Tibial nerve (tissue), 4 donors: ENCODE data around the gene ATP8A2. TPM values are rescaled to one million over a fixed set of nuclear protein-coding genes. Genes with fewer than 3 reads are reported as not detected.

Source experiments
- DNase-seq, 2 donors: peaks; one replicate each; pipeline ENCODE4 v3.0.0-alpha.2; 2019; ENCODE audit warnings: low spot score in 2 of 2
- H3K27ac ChIP-seq, 4 donors: fragments of 200-600 bp; sonication (generic) in 3 of 4; one replicate each; pipeline ENCODE4 v1.5.1; 2017 to 2019; ENCODE audit warnings: mild to moderate bottlenecking in 1 of 4
- H3K27me3 ChIP-seq, 2 donors: fragments of 200-600 bp; sonication (generic) in 1 of 2; one replicate each; pipeline versions ENCODE4 v1.5.1 to v1.6.0; 2017 to 2019
- H3K36me3 ChIP-seq, 3 donors: fragments of 200-600 bp; sonication (generic); one replicate each; pipeline ENCODE4 v1.5.1; 2018 to 2019
- H3K4me1 ChIP-seq, 4 donors: fragments of 200-600 bp; sonication (generic) in 3 of 4; one replicate each; pipeline ENCODE4 v1.5.1; 2017 to 2019
- H3K4me3 ChIP-seq, 4 donors: fragments of 200-600 bp; sonication (generic) in 3 of 4; one replicate each; pipeline ENCODE4 v1.5.1; 2017 to 2019; ENCODE audit warnings: mild to moderate bottlenecking in 1 of 4, moderate library complexity in 1 of 4
- H3K9me3 ChIP-seq, 4 donors: fragments of 200-600 bp; sonication (generic) in 3 of 4; one replicate each; pipeline ENCODE4 v1.5.1; 2017 to 2019
- CTCF ChIP-seq, 5 experiments: fragments of 200-600 bp in 3 of 5; fragments of 450-650 bp in 2 of 5; sonication (generic) in 3 of 5; IDR thresholded peaks; one replicate each; pipeline ENCODE4 v1.5.1; 2016 to 2019; ENCODE audit warnings: antibody characterized with exemption in 5 of 5, mild to moderate bottlenecking in 3 of 5, moderate library complexity in 2 of 5
- EP300 ChIP-seq, 2 donors: sonication (generic); formaldehyde crosslinking; IDR thresholded peaks; one replicate each; pipeline ENCODE4 v1.6.1; 2017; ENCODE audit warnings: antibody characterized with exemption in 2 of 2, mild to moderate bottlenecking in 1 of 2
- POLR2A ChIP-seq, 2 donors: fragments of 450-650 bp; IDR thresholded peaks; one replicate each; pipeline ENCODE4 v1.6.1; 2017; ENCODE audit warnings: antibody characterized with exemption in 2 of 2, mild to moderate bottlenecking in 2 of 2, moderate library complexity in 2 of 2
- WGBS, 2 donors: methylation state at CpG; one replicate each; pipeline ENCODE4 v1.1.5; 2018; 5-methylcytosine and 5-hydroxymethylcytosine counted together
- total RNA-seq, 4 donors: library from RNA; depleted of rRNA; stranded (reverse); fragments of >200 nt; gene quantifications; one replicate each; pipeline ENCODE4 v1.1.0, GENCODE V29; 2016

The ATP8A2 gene
- total RNA-seq, 4 donors from 2014 or later, result 0.30 to 1.7 (median 0.61) TPM

- 78 to 92% methylated on average over 1 of the region's 1 CpG for WGBS, 2 donors
- Histone ChIP-seq H3K4me3 (no peak overlapping the region), H3K36me3 (no peaks in the 10 kb centered on the region), H3K4me1 (no peaks in the 10 kb centered on the region), H3K27me3 (no peaks in the 10 kb centered on the region), H3K27ac (no peak overlapping the region), H3K9me3 (peaks cover 0 to 5% (median 0%) of the 10 kb centered on the region in 4 donors)
- no peak for DNase-seq
- no peak for TF ChIP-seq EP300 (IDR thresholded peaks at IDR 0.05)
- no peak for TF ChIP-seq POLR2A (IDR thresholded peaks at IDR 0.05)
- no peak for TF ChIP-seq CTCF (IDR thresholded peaks at IDR 0.05)
These were observed 587.2 kb downstream of the ATP8A2 start for GRCh38 chr13:25958986-25959385.

- 91% methylated on average over 7 of the region's 7 CpGs for WGBS, 2 donors
These were observed 589.5 kb downstream of the ATP8A2 start for GRCh38 chr13:25961294-25961693.

GRCh38 chr13:25963674-25964073, 591.9 kb downstream of the ATP8A2 start:
- Histone ChIP-seq H3K9me3 (no peaks in the 10 kb centered on the region), H3K27me3 (no peaks in the 10 kb centered on the region), H3K4me1 (no peaks in the 10 kb centered on the region), H3K36me3 (no peaks in the 10 kb centered on the region), H3K27ac (no peak overlapping the region), H3K4me3 (no peak overlapping the region)
- no peak for DNase-seq
- TF ChIP-seq EP300 (IDR thresholded peaks at IDR 0.05) (no peak), POLR2A (IDR thresholded peaks at IDR 0.05) (no peak), CTCF (IDR thresholded peaks at IDR 0.05) (no peak)
- WGBS, 2 donors, result 22 to 37% methylated on average over 4 of the region's 4 CpGs

More at GRCh38 chr13:25961294-25961693, 589.5 kb downstream of the ATP8A2 start:
- Histone ChIP-seq H3K36me3 (no peaks in the 10 kb centered on the region), H3K4me1 (no peaks in the 10 kb centered on the region), H3K4me3 (no peak overlapping the region), H3K27me3 (no peaks in the 10 kb centered on the region), H3K27ac (no peak overlapping the region), H3K9me3 (peaks cover 0 to 5% (median 0%) of the 10 kb centered on the region in 4 donors)
- no peak for DNase-seq
- TF ChIP-seq POLR2A (IDR thresholded peaks at IDR 0.05) (no peak), CTCF (IDR thresholded peaks at IDR 0.05) (no peak), EP300 (IDR thresholded peaks at IDR 0.05) (no peak)

- DNase-seq, result no peak
- Histone ChIP-seq H3K27ac (no peak overlapping the region), H3K4me1 (no peaks in the 10 kb centered on the region), H3K9me3 (no peaks in the 10 kb centered on the region), H3K36me3 (no peaks in the 10 kb centered on the region), H3K4me3 (no peak overlapping the region), H3K27me3 (no peaks in the 10 kb centered on the region)
- 69 to 73% methylated on average over 2 of the region's 2 CpGs for WGBS, 2 donors
- TF ChIP-seq CTCF (IDR thresholded peaks at IDR 0.05) (no peak), EP300 (IDR thresholded peaks at IDR 0.05) (no peak), POLR2A (IDR thresholded peaks at IDR 0.05) (no peak)
These were observed 593.8 kb downstream of the ATP8A2 start for GRCh38 chr13:25965596-25965995.

- H3K27me3 ChIP-seq, result no peaks in the 10 kb centered on the region
- no peaks in the 10 kb centered on the region for H3K4me1 ChIP-seq
- no peaks in the 10 kb centered on the region for H3K9me3 ChIP-seq
- no peak overlapping the region for H3K4me3 ChIP-seq
- no peak for DNase-seq
- 71 to 75% methylated on average over 4 of the region's 4 CpGs for WGBS, 2 donors
- H3K27ac ChIP-seq, result no peak overlapping the region
- no peaks in the 10 kb centered on the region for H3K36me3 ChIP-seq
- no peak for TF ChIP-seq POLR2A (IDR thresholded peaks at IDR 0.05)
These were observed 594.3 kb downstream of the ATP8A2 start for GRCh38 chr13:25966086-25966485.

GRCh38 chr13:25967144-25967543, 595.4 kb downstream of the ATP8A2 start:
- WGBS, 2 donors, result 74 to 81% methylated on average over 4 of the region's 4 CpGs
- TF ChIP-seq POLR2A (IDR thresholded peaks at IDR 0.05) (no peak), EP300 (IDR thresholded peaks at IDR 0.05) (no peak), CTCF (IDR thresholded peaks at IDR 0.05) (no peak)
- H3K27ac ChIP-seq, result no peak overlapping the region
- no peaks in the 10 kb centered on the region for H3K36me3 ChIP-seq
- no peaks in the 10 kb centered on the region for H3K9me3 ChIP-seq
- no peak overlapping the region for H3K4me3 ChIP-seq
- DNase-seq, result no peak
- no peaks in the 10 kb centered on the region for H3K27me3 ChIP-seq
- no peaks in the 10 kb centered on the region for H3K4me1 ChIP-seq
